ENCODE measurements around the gene RABL2A.
"Not testable (repeated sequence)": the region's sequence is repeated elsewhere in the genome, so short reads cannot be mapped to it uniquely, and the experiment has no call there.

The RABL2A gene

GRCh38 chr2:113621002-113621401, 6.1 kb upstream of the RABL2A start:
- DNase-seq: not testable (repeated sequence)

GRCh38 chr2:113625906-113626305, 1.2 kb upstream of the RABL2A start:
- DNase-seq: not testable (repeated sequence)

GRCh38 chr2:113632849-113633345, 5.8 kb downstream of the RABL2A start:
- DNase-seq: not testable (repeated sequence)

- DNase-seq: not testable (repeated sequence)
Measured at GRCh38 chr2:113635358-113635757, 8.3 kb downstream of the RABL2A start.

- not testable (repeated sequence) for DNase-seq
Measured at GRCh38 chr2:113636226-113636625, 9.2 kb downstream of the RABL2A start.

GRCh38 chr2:113638084-113638483, 11.0 kb downstream of the RABL2A start:
- DNase-seq: not testable (repeated sequence)

- DNase-seq: not testable (repeated sequence)
Measured at GRCh38 chr2:113646217-113646616, 19.2 kb downstream of the RABL2A start.

GRCh38 chr2:113650834-113651815, 24.1 kb downstream of the RABL2A start:
- not testable (repeated sequence) for DNase-seq

- not testable (repeated sequence) for DNase-seq
Measured at GRCh38 chr2:113652599-113652998, 25.5 kb downstream of the RABL2A start.

GRCh38 chr2:113656031-113656624, 29.1 kb downstream of the RABL2A start:
- DNase-seq: not testable (repeated sequence)

GRCh38 chr2:113657735-113658134, 30.7 kb downstream of the RABL2A start:
- DNase-seq: not testable (repeated sequence)

- not testable (repeated sequence) for DNase-seq
Measured at GRCh38 chr2:113663285-113664060, 36.4 kb downstream of the RABL2A start.

- DNase-seq: not testable (repeated sequence)
Measured at GRCh38 chr2:113664761-113665533, 37.9 kb downstream of the RABL2A start.

- not testable (repeated sequence) for DNase-seq
Measured at GRCh38 chr2:113669013-113669412, 41.9 kb downstream of the RABL2A start.

GRCh38 chr2:113672326-113672932, 45.4 kb downstream of the RABL2A start:
- no peak for DNase-seq

GRCh38 chr2:113675875-113676274, 48.8 kb downstream of the RABL2A start:
- no peak for DNase-seq

- no peak for DNase-seq
Measured at GRCh38 chr2:113676623-113677266, 49.7 kb downstream of the RABL2A start.

- DNase-seq: peak; percentile 16
Measured at GRCh38 chr2:113677330-113677729, 50.3 kb downstream of the RABL2A start.

GRCh38 chr2:113679457-113679856, 52.4 kb downstream of the RABL2A start:
- DNase-seq: no peak

- no peak for DNase-seq
Measured at GRCh38 chr2:113685471-113685870, 58.4 kb downstream of the RABL2A start.

GRCh38 chr2:113686537-113686936, 59.5 kb downstream of the RABL2A start:
- DNase-seq: no peak

Measured in hematopoietic multipotent progenitor cell treated with erythropoietin and hydrocortisone succinate and interleukin-3 and kit ligand, for 8 days (in vitro differentiated cells).